Endodermal cell (in vitro differentiated cells): ENCODE measurements around the gene C10orf62. TPM values are rescaled to one million over a fixed set of nuclear protein-coding genes. Genes with fewer than 3 reads are reported as not detected.

ENCODE experiments used
- DNase-seq: peaks from one replicate; pipeline ENCODE4 v3.0.0-alpha.2; 2017
- H3K27ac ChIP-seq: 2 replicates; pipeline ENCODE4 v1.5.1; 2013; ENCODE audit warnings: mild to moderate bottlenecking, low read depth, low read length, moderate library complexity
- H3K27me3 ChIP-seq: 2 replicates; pipeline ENCODE4 v1.6.1; 2013; ENCODE audit warnings: mild to moderate bottlenecking, low read length, moderate library complexity; ENCODE audit not compliant: insufficient read depth, control insufficient read depth, poor library complexity, severe bottlenecking
- H3K36me3 ChIP-seq: 2 replicates; pipeline ENCODE4 v1.7.0; 2013; ENCODE audit warnings: mild to moderate bottlenecking, low read length, moderate library complexity; ENCODE audit not compliant: control insufficient read depth, insufficient read depth
- H3K4me1 ChIP-seq: one replicate; pipeline ENCODE4 v1.7.0; 2013; ENCODE audit warnings: low read length; ENCODE audit not compliant: control insufficient read depth, insufficient read depth
- H3K4me3 ChIP-seq: 2 replicates; pipeline ENCODE4 v1.5.1; 2013; ENCODE audit warnings: mild to moderate bottlenecking, low read length, moderate library complexity
- H3K9ac ChIP-seq: 2 replicates; pipeline ENCODE4 v1.6.1; 2013; ENCODE audit warnings: mild to moderate bottlenecking, low read length, moderate library complexity; ENCODE audit not compliant: poor library complexity, severe bottlenecking; ENCODE audit errors: extremely low read depth
- H3K9me3 ChIP-seq: 2 replicates; pipeline ENCODE4 v1.6.1; 2013; ENCODE audit warnings: mild to moderate bottlenecking, low read length, moderate library complexity; ENCODE audit not compliant: control insufficient read depth
- H3K27ac Mint-ChIP-seq: 2 replicates; pipeline ENCODE4 v1.8.0; 2020; ENCODE audit warnings: mixed read lengths
- H3K27me3 Mint-ChIP-seq: 2 replicates; pipeline ENCODE4 v1.8.0; 2021; ENCODE audit warnings: mild to moderate bottlenecking, mixed read lengths; ENCODE audit not compliant: insufficient read depth
- H3K36me3 Mint-ChIP-seq: 2 replicates; pipeline ENCODE4 v1.8.0; 2020; ENCODE audit warnings: low read depth, mixed read lengths
- H3K4me1 Mint-ChIP-seq: 2 replicates; pipeline ENCODE4 v1.8.0; 2020; ENCODE audit warnings: mixed read lengths
- H3K4me3 Mint-ChIP-seq: 2 replicates; pipeline ENCODE4 v1.8.0; 2020; ENCODE audit warnings: mild to moderate bottlenecking, moderate library complexity, mixed read lengths
- H3K9me3 Mint-ChIP-seq: 2 replicates; pipeline ENCODE4 v1.8.0; 2020; ENCODE audit warnings: mild to moderate bottlenecking, mixed read lengths
- WGBS, 2 experiments: methylation state at CpG; one replicate each; pipeline versions ENCODE4 v1.1.5 to v1.1.7; 2013; ENCODE audit warnings: missing lambda C conversion rate in 2 of 2, mixed read lengths in 1 of 2; ENCODE audit not compliant: insufficient coverage in 1 of 2, insufficient read length in 1 of 2; 5-methylcytosine and 5-hydroxymethylcytosine counted together
- total RNA-seq, 2 donors: library from RNA; stranded (reverse); fragmentation: NEBNext Ultra II Directional in 1 of 2; extraction: Animal tissue kit (Norgen Biotek cat#: 25700) in 1 of 2; gene quantifications; 2 replicates in 1 of 2; 3 replicates in 1 of 2; pipeline ENCODE4 v1.2.1, GENCODE V29; 2021
- TF ChIP-seq, protein P1 (sequence below): fragments of 200-600 bp; sonication (generic); conservative IDR thresholded peaks from 2 replicates; pipeline ENCODE4 v1.5.0; 2021; ENCODE audit warnings: antibody characterized with exemption, mild to moderate bottlenecking

C10orf62 gene
- total RNA-seq, 2 donors from 2014 or later: not detected

GRCh38 chr10:97549587-97550322, 39.8 kb upstream of the C10orf62 start:
- Histone ChIP-seq H3K4me3 (no peak overlapping the region), H3K36me3 (no peaks in the 10 kb centered on the region), H3K27ac (peak overlapping the region; percentile 87), H3K9ac (no peak overlapping the region), H3K27me3 (no peaks in the 10 kb centered on the region), H3K9me3 (peaks cover 4% of the 10 kb centered on the region), H3K4me1 (peaks cover 5% of the 10 kb centered on the region)
- Mint-ChIP-seq H3K27ac (peak overlapping the region; percentile 77), H3K9me3 (peaks cover 2% of the 10 kb centered on the region), H3K36me3 (peaks cover 1% of the 10 kb centered on the region), H3K4me3 (no peak overlapping the region), H3K4me1 (peaks cover 20% of the 10 kb centered on the region), H3K27me3 (no peaks in the 10 kb centered on the region)
- TF ChIP-seq, protein P1, sequence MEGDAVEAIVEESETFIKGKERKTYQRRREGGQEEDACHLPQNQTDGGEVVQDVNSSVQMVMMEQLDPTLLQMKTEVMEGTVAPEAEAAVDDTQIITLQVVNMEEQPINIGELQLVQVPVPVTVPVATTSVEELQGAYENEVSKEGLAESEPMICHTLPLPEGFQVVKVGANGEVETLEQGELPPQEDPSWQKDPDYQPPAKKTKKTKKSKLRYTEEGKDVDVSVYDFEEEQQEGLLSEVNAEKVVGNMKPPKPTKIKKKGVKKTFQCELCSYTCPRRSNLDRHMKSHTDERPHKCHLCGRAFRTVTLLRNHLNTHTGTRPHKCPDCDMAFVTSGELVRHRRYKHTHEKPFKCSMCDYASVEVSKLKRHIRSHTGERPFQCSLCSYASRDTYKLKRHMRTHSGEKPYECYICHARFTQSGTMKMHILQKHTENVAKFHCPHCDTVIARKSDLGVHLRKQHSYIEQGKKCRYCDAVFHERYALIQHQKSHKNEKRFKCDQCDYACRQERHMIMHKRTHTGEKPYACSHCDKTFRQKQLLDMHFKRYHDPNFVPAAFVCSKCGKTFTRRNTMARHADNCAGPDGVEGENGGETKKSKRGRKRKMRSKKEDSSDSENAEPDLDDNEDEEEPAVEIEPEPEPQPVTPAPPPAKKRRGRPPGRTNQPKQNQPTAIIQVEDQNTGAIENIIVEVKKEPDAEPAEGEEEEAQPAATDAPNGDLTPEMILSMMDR: no peak
- 70 to 72% methylated on average over 5 to 13 of the region's 13 CpGs for WGBS, 2 experiments
- peak; percentile 79 for DNase-seq

DNA sequence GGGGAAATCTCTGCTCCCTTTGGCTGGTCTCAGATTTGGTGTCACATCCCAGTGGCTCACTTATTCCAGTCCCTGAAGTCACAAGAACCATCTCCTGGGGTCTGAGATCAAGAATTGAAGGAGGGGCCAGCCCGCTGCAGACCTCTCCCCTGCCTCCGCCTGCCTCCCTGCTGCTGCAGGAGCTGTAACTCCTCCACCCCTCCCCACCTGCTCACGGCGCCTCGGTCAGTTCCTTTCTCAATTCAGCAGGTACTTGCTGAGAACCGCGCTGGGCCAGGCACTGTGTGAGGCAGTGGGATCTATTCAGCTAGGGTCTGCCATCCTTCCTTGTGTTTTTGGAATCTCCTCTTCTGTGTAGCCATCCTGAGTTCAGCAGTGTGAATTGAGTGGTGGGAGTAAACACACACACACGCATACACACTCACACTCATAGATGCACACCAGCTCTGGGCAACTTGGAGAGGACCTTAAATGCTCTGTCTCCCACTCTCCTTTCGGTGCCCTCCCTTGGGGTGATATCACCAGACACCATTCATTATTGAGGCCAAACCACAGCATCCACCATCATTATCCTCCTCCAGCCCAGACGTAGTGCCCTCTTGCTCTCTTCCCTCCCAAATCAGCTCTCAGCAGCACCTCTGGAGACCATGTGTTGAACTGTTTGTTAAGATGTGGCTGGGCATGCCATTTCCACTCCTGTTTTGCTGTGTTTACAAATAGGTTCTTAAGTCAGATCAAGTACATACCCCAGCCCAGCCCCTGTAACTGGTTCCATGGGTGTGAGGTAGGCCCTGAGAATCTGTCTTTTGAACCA, 39.0 kb upstream of the C10orf62 start:
- H3K9me3 ChIP-seq: peaks cover 11% of the 10 kb centered on the region
- no peaks in the 10 kb centered on the region for H3K36me3 ChIP-seq
- Mint-ChIP-seq H3K4me1 (peaks cover 20% of the 10 kb centered on the region), H3K36me3 (peaks cover 3% of the 10 kb centered on the region), H3K27ac (peak overlapping the region; percentile 50), H3K4me3 (no peak overlapping the region), H3K9me3 (peaks cover 8% of the 10 kb centered on the region), H3K27me3 (no peaks in the 10 kb centered on the region)
- 40 to 61% methylated on average over 8 to 10 of the region's 10 CpGs for WGBS, 2 experiments
- H3K4me1 ChIP-seq: peaks cover 5% of the 10 kb centered on the region
- H3K4me3 ChIP-seq: no peak overlapping the region
- peak overlapping the region; percentile 87 for H3K27ac ChIP-seq
- no peaks in the 10 kb centered on the region for H3K27me3 ChIP-seq
- no peak overlapping the region for H3K9ac ChIP-seq
- TF ChIP-seq, protein P1: peak; percentile 19
- DNase-seq: peak; percentile 83

- H3K4me3 Mint-ChIP-seq: no peak overlapping the region
- WGBS, 2 experiments: 85 to 90% methylated on average over 6 of the region's 6 CpGs
- Histone ChIP-seq H3K27me3 (no peaks in the 10 kb centered on the region), H3K9ac (no peak overlapping the region), H3K9me3 (peaks cover 11% of the 10 kb centered on the region), H3K27ac (no peak overlapping the region), H3K36me3 (no peaks in the 10 kb centered on the region), H3K4me1 (peaks cover 5% of the 10 kb centered on the region), H3K4me3 (no peak overlapping the region)
- no peak for DNase-seq
- H3K4me1 Mint-ChIP-seq: peaks cover 20% of the 10 kb centered on the region
- H3K9me3 Mint-ChIP-seq: peaks cover 12% of the 10 kb centered on the region
- H3K36me3 Mint-ChIP-seq: peaks cover 6% of the 10 kb centered on the region
- TF ChIP-seq, protein P1: no peak
- no peak overlapping the region for H3K27ac Mint-ChIP-seq
- H3K27me3 Mint-ChIP-seq: no peaks in the 10 kb centered on the region
Measured at GRCh38 chr10:97551271-97551670, 38.2 kb upstream of the C10orf62 start.
